HEK293 (cell line): Measurements from ENCODE around the gene MYOM3.

Experiments
- CTCF ChIA-PET: fragments of 350-600 bp; formaldehyde crosslinking; extraction: SDS; loops from one replicate; lab custom pipeline; 2021; ENCODE audit warnings: antibody characterized with exemption; lab: Yijun Ruan, JAX
- POLR2A ChIA-PET: fragments of 300-600 bp; formaldehyde crosslinking; extraction: SDS; loops from one replicate; lab custom pipeline; 2020; ENCODE audit warnings: antibody characterized with exemption, inconsistent platforms; lab: Yijun Ruan, JAX
- H3K27ac ChIP-seq: fragments of 200-500 bp; sonication (Bioruptor generic); 2 replicates; pipeline ENCODE4 v1.5.1; 2014; ENCODE audit warnings: low read depth, low read length, control low read depth, inconsistent platforms; ENCODE audit errors: extremely low read depth
- H3K36me3 ChIP-seq, 2 experiments: fragments of 200-500 bp in 1 of 2; sonication (Bioruptor generic) in 1 of 2; 1 replicate in 1 of 2; 2 replicates in 1 of 2; pipeline ENCODE4 v1.5.1; 2014 to 2017; ENCODE audit warnings: inconsistent platforms in 2 of 2, low read length in 2 of 2; ENCODE audit not compliant: control insufficient read depth in 2 of 2, insufficient read depth in 1 of 2
- H3K4me1 ChIP-seq: fragments of 200-500 bp; sonication (Bioruptor generic); 2 replicates; pipeline ENCODE4 v1.5.1; 2014; ENCODE audit warnings: mild to moderate bottlenecking, low read length, inconsistent platforms; ENCODE audit not compliant: control insufficient read depth, insufficient read depth
- H3K4me3 ChIP-seq: 2 replicates; pipeline ENCODE4 v1.5.1; 2011; ENCODE audit warnings: low read depth, mild to moderate bottlenecking, control low read depth, low read length, moderate library complexity
- H3K9me3 ChIP-seq: fragments of 200-500 bp; sonication (Bioruptor generic); 2 replicates; pipeline ENCODE4 v1.5.1; 2014; ENCODE audit warnings: low read depth, low read length, inconsistent platforms; ENCODE audit not compliant: control insufficient read depth, insufficient read depth
- GLIS2 ChIP-seq: fragments of 450-650 bp; formaldehyde crosslinking; IDR thresholded peaks from 2 replicates; pipeline ENCODE4 v1.5.1; 2016; ENCODE audit warnings: missing biosample characterization, missing genetic modification characterization
- KLF1 ChIP-seq: fragments of 450-650 bp; formaldehyde crosslinking; IDR thresholded peaks from 2 replicates; pipeline ENCODE4 v1.5.1; 2016; ENCODE audit warnings: missing biosample characterization, missing genetic modification characterization
- KLF16 ChIP-seq: fragments of 450-650 bp; formaldehyde crosslinking; IDR thresholded peaks from 2 replicates; pipeline ENCODE4 v1.5.1; 2017; ENCODE audit warnings: missing biosample characterization, missing genetic modification characterization
- KLF17 ChIP-seq: fragments of 450-650 bp; formaldehyde crosslinking; IDR thresholded peaks from 2 replicates; pipeline ENCODE4 v1.5.1; 2016; ENCODE audit warnings: missing biosample characterization, missing genetic modification characterization
- KLF8 ChIP-seq: fragments of 450-650 bp; formaldehyde crosslinking; IDR thresholded peaks from 2 replicates; pipeline ENCODE4 v1.5.1; 2016; ENCODE audit warnings: missing biosample characterization, missing genetic modification characterization
- OSR2 ChIP-seq: fragments of 450-650 bp; formaldehyde crosslinking; IDR thresholded peaks from 2 replicates; pipeline ENCODE4 v1.5.1; 2016; ENCODE audit warnings: missing biosample characterization, missing genetic modification characterization
- PBX3 ChIP-seq: sonication (generic); formaldehyde crosslinking; IDR thresholded peaks from 2 replicates; pipeline ENCODE4 v1.8.1; 2022; ENCODE audit warnings: mild to moderate bottlenecking, moderate library complexity, missing genetic modification reagents
- SP3 ChIP-seq: fragments of 450-650 bp; formaldehyde crosslinking; IDR thresholded peaks from 2 replicates; pipeline ENCODE4 v1.5.1; 2016; ENCODE audit warnings: missing biosample characterization, missing genetic modification characterization
- ZBTB1 ChIP-seq: fragments of 450-650 bp; formaldehyde crosslinking; IDR thresholded peaks from 2 replicates; pipeline ENCODE4 v1.5.1; 2016; ENCODE audit warnings: missing biosample characterization, missing genetic modification characterization
- ZBTB10 ChIP-seq: fragments of 450-650 bp; formaldehyde crosslinking; IDR thresholded peaks from 2 replicates; pipeline ENCODE4 v1.5.1; 2016; ENCODE audit warnings: missing biosample characterization, missing genetic modification characterization
- ZBTB7A ChIP-seq: fragments of 450-650 bp; formaldehyde crosslinking; IDR thresholded peaks from 2 replicates; pipeline ENCODE4 v1.5.1; 2016; ENCODE audit warnings: low read depth, missing biosample characterization, missing genetic modification characterization
- ZNF10 ChIP-seq: fragments of 450-650 bp; formaldehyde crosslinking; IDR thresholded peaks from 2 replicates; pipeline ENCODE4 v1.5.1; 2017; ENCODE audit warnings: missing biosample characterization, missing genetic modification characterization
- ZNF114 ChIP-seq: fragments of 450-650 bp; formaldehyde crosslinking; IDR thresholded peaks from 2 replicates; pipeline ENCODE4 v1.5.0; 2017; ENCODE audit warnings: missing biosample characterization, missing genetic modification characterization
- ZNF121 ChIP-seq: fragments of 450-650 bp; formaldehyde crosslinking; IDR thresholded peaks from 2 replicates; pipeline ENCODE4 v1.5.1; 2016; ENCODE audit warnings: missing biosample characterization, missing genetic modification characterization
- ZNF16 ChIP-seq: fragments of 450-650 bp; formaldehyde crosslinking; IDR thresholded peaks from 2 replicates; pipeline ENCODE4 v1.5.1; 2016; ENCODE audit warnings: low read depth, missing biosample characterization, missing genetic modification characterization
- ZNF169 ChIP-seq: fragments of 450-650 bp; formaldehyde crosslinking; IDR thresholded peaks from 2 replicates; pipeline ENCODE4 v1.5.1; 2016; ENCODE audit warnings: missing biosample characterization, missing genetic modification characterization
- ZNF19 ChIP-seq: fragments of 450-650 bp; formaldehyde crosslinking; IDR thresholded peaks from 2 replicates; pipeline ENCODE4; 2016; ENCODE audit warnings: missing biosample characterization, missing genetic modification characterization, low read depth
- ZNF23 ChIP-seq: fragments of 450-650 bp; formaldehyde crosslinking; IDR thresholded peaks from 2 replicates; pipeline ENCODE4 v1.5.1; 2016; ENCODE audit warnings: missing biosample characterization, missing genetic modification characterization, borderline replicate concordance
- ZNF324 ChIP-seq: fragments of 450-650 bp; formaldehyde crosslinking; IDR thresholded peaks from 2 replicates; pipeline ENCODE4 v1.5.1; 2016; ENCODE audit warnings: missing biosample characterization, missing genetic modification characterization
- ZNF350 ChIP-seq: fragments of 450-650 bp; formaldehyde crosslinking; IDR thresholded peaks from 2 replicates; pipeline ENCODE4 v1.5.0; 2017; ENCODE audit warnings: missing biosample characterization, mild to moderate bottlenecking, missing genetic modification characterization
- ZNF394 ChIP-seq: fragments of 450-650 bp; formaldehyde crosslinking; IDR thresholded peaks from 2 replicates; pipeline ENCODE4 v1.5.1; 2016; ENCODE audit warnings: missing biosample characterization, missing genetic modification characterization, mild to moderate bottlenecking, moderate library complexity, borderline replicate concordance
- ZNF404 ChIP-seq: fragments of 450-650 bp; formaldehyde crosslinking; IDR thresholded peaks from 2 replicates; pipeline ENCODE4 v1.5.1; 2017; ENCODE audit warnings: missing biosample characterization, missing genetic modification characterization
- ZNF548 ChIP-seq: fragments of 450-650 bp; formaldehyde crosslinking; IDR thresholded peaks from 2 replicates; pipeline ENCODE4 v1.5.1; 2016; ENCODE audit warnings: missing biosample characterization, missing genetic modification characterization
- ZNF555 ChIP-seq: fragments of 450-650 bp; formaldehyde crosslinking; conservative IDR thresholded peaks from 2 replicates; pipeline ENCODE4 v1.5.1; 2017; ENCODE audit warnings: missing biosample characterization, mild to moderate bottlenecking, missing genetic modification characterization, inconsistent platforms
- ZNF560 ChIP-seq: fragments of 450-650 bp; formaldehyde crosslinking; IDR thresholded peaks from 2 replicates; pipeline ENCODE4 v1.5.1; 2017; ENCODE audit warnings: missing biosample characterization, missing genetic modification characterization, borderline replicate concordance
- ZNF621 ChIP-seq: fragments of 450-650 bp; formaldehyde crosslinking; IDR thresholded peaks from 2 replicates; pipeline ENCODE4 v1.5.1; 2017; ENCODE audit warnings: missing biosample characterization, missing genetic modification characterization
- ZNF645 ChIP-seq: fragments of 450-650 bp; formaldehyde crosslinking; IDR thresholded peaks from 2 replicates; pipeline ENCODE4; 2016; ENCODE audit warnings: missing biosample characterization, missing genetic modification characterization
- ZNF654 ChIP-seq: fragments of 450-650 bp; formaldehyde crosslinking; IDR thresholded peaks from 2 replicates; pipeline ENCODE4 v1.5.1; 2016; ENCODE audit warnings: low read depth, missing biosample characterization, missing genetic modification characterization
- ZNF670 ChIP-seq: fragments of 450-650 bp; formaldehyde crosslinking; IDR thresholded peaks from 2 replicates; pipeline ENCODE4 v1.5.1; 2016; ENCODE audit warnings: missing biosample characterization, missing genetic modification characterization, low read depth
- ZNF792 ChIP-seq: fragments of 450-650 bp; formaldehyde crosslinking; IDR thresholded peaks from 2 replicates; pipeline ENCODE4 v1.5.1; 2016; ENCODE audit warnings: missing biosample characterization, missing genetic modification characterization

Gene MYOM3

GRCh38 chr1:24071941-24072340, 40.0 kb downstream of the MYOM3 start:
- no peaks in the 10 kb centered on the region for H3K9me3 ChIP-seq
- TF ChIP-seq ZNF394 (tag by site-specific recombination) (peak; percentile 44; the same call in 1 of the 2 replicates), KLF16 (tag by site-specific recombination) (no peak), ZBTB1 (tag by site-specific recombination) (no peak)
- no peaks in the 10 kb centered on the region for H3K36me3 ChIP-seq
- ChIA-PET CTCF (interaction anchor here (0.6 to 3.7 kb wide), 23 partner anchors 10 to 1868 kb away, joined by 3 to 26 read pairs (median 4); partner anchors contain the start of gene MYOM3), POLR2A (no interaction called here)
- no peak overlapping the region for H3K27ac ChIP-seq
- no peak overlapping the region for H3K4me3 ChIP-seq
- no peaks in the 10 kb centered on the region for H3K4me1 ChIP-seq

GRCh38 chr1:24070821-24071393, 41.0 kb downstream of the MYOM3 start:
- Histone ChIP-seq H3K4me3 (no peak overlapping the region), H3K27ac (no peak overlapping the region), H3K36me3 (no peaks in the 10 kb centered on the region), H3K9me3 (no peaks in the 10 kb centered on the region), H3K4me1 (no peaks in the 10 kb centered on the region)
- CTCF ChIA-PET: interaction anchor here (0.6 to 3.7 kb wide), 31 partner anchors 9 to 1869 kb away, joined by 3 to 26 read pairs (median 4); partner anchors contain the start of gene MYOM3
- POLR2A ChIA-PET: interaction anchor here (0.6 kb wide), 1 partner anchor 112 kb away, joined by 4 read pairs; no protein-coding TSS in a partner anchor
- TF ChIP-seq ZNF404 (tag by site-specific recombination) (no peak), ZNF114 (tag by site-specific recombination) (no peak), ZNF169 (tag by site-specific recombination) (no peak), KLF1 (tag by site-specific recombination) (no peak), ZNF394 (tag by site-specific recombination) (peak; percentile 39; the same call in 1 of the 2 replicates), ZNF23 (no peak), ZNF10 (no peak), KLF8 (0 out of 2 replicates have a peak, but pooled peaks have one; percentile 26), PBX3 (CRISPR knock-in tag) (no peak), OSR2 (tag by site-specific recombination) (no peak), ZNF121 (tag by site-specific recombination) (no peak), ZNF645 (tag by site-specific recombination) (no peak), ZNF16 (tag by site-specific recombination) (no peak), ZNF560 (tag by site-specific recombination) (no peak), ZNF670 (tag by site-specific recombination) (no peak), ZNF324 (tag by site-specific recombination) (no peak), ZNF792 (no peak), ZBTB7A (no peak), ZNF548 (tag by site-specific recombination) (no peak), ZNF19 (no peak), ZNF621 (tag by site-specific recombination) (no peak), SP3 (tag by site-specific recombination) (no peak), GLIS2 (tag by site-specific recombination) (peak; percentile 56; the same call in 1 of the 2 replicates), ZBTB10 (tag by site-specific recombination) (no peak), ZNF350 (tag by site-specific recombination) (no peak), ZNF555 (tag by site-specific recombination) (no peak), KLF17 (tag by site-specific recombination) (0 out of 2 replicates have a peak, but pooled peaks have one; percentile 33), ZNF654 (tag by site-specific recombination) (peak; percentile 78), KLF16 (tag by site-specific recombination) (peak; percentile 63; the same call in 1 of the 2 replicates)
